GM12878 (cell line): ENCODE data around the gene CCN2.

Experiments
- ATF3 ChIP-seq: IDR thresholded peaks from 2 replicates; pipeline ENCODE4 v1.6.1; 2011; ENCODE audit warnings: low read depth, mild to moderate bottlenecking, low read length, moderate library complexity, borderline replicate concordance; ENCODE audit errors: extremely low read depth
- BACH1 ChIP-seq: fragments of 450-650 bp; IDR thresholded peaks from 2 replicates; pipeline ENCODE4 v1.6.1; 2017; ENCODE audit warnings: mild to moderate bottlenecking, borderline replicate concordance
- CTCF ChIP-seq, 3 experiments: IDR thresholded peaks in 2 of 3; conservative IDR thresholded peaks in 1 of 3; 2 replicates each; pipeline ENCODE4 v1.5.1; 2011; ENCODE audit warnings: low read depth in 3 of 3, low read length in 3 of 3, mild to moderate bottlenecking in 3 of 3, control low read depth in 2 of 3, moderate library complexity in 2 of 3, inconsistent platforms in 1 of 3, mixed read lengths in 1 of 3; ENCODE audit not compliant: control insufficient read depth in 2 of 3, insufficient read depth in 1 of 3; ENCODE audit errors: extremely low read depth in 1 of 3
- JUND ChIP-seq: IDR thresholded peaks from 2 replicates; pipeline ENCODE4 v1.6.1; 2012; ENCODE audit warnings: low read depth, mild to moderate bottlenecking, low read length, improper control_type of control experiment, moderate library complexity
- ZBTB4 ChIP-seq: fragments of 450-650 bp; formaldehyde crosslinking; IDR thresholded peaks from 2 replicates; pipeline ENCODE4 v1.4.0; 2022; ENCODE audit warnings: mild to moderate bottlenecking, moderate library complexity
- ZNF274 ChIP-seq: IDR thresholded peaks from one replicate; pipeline ENCODE4 v1.8.0; 2011; ENCODE audit not compliant: insufficient read length, insufficient read depth
- ZNF384 ChIP-seq: IDR thresholded peaks from 2 replicates; pipeline ENCODE4 v1.6.1; 2012; ENCODE audit warnings: low read depth, mild to moderate bottlenecking, low read length, improper control_type of control experiment, borderline replicate concordance
- TF ChIP-seq, protein P1 (sequence below): fragments of 450-650 bp; IDR thresholded peaks from 2 replicates; pipeline ENCODE4 v1.6.1; 2016; ENCODE audit warnings: mild to moderate bottlenecking
- TF ChIP-seq, protein P2 (sequence below): fragments of 450-650 bp; IDR thresholded peaks from 2 replicates; pipeline ENCODE4 v1.6.1; 2016; ENCODE audit warnings: mild to moderate bottlenecking

GRCh38 chr6:131920656-131921055 is 30.5 kb downstream of the CCN2 start:
- TF ChIP-seq ZNF384 (no peak), JUND (no peak), ZBTB4 (CRISPR knock-in tag) (no peak), CTCF (IDR thresholded peaks at IDR 0.05 in 2 of 3, conservative IDR thresholded peaks at IDR 0.05 in 1 of 3; ENCODE audit: control insufficient read depth in 2 of 3, extremely low read depth in 1 of 3, insufficient read depth in 1 of 3, low read depth in 3 of 3, low read length in 3 of 3) (no peak), ATF3 (no peak), ZNF274 (no peak), BACH1 (no peak)
- TF ChIP-seq, protein P1, sequence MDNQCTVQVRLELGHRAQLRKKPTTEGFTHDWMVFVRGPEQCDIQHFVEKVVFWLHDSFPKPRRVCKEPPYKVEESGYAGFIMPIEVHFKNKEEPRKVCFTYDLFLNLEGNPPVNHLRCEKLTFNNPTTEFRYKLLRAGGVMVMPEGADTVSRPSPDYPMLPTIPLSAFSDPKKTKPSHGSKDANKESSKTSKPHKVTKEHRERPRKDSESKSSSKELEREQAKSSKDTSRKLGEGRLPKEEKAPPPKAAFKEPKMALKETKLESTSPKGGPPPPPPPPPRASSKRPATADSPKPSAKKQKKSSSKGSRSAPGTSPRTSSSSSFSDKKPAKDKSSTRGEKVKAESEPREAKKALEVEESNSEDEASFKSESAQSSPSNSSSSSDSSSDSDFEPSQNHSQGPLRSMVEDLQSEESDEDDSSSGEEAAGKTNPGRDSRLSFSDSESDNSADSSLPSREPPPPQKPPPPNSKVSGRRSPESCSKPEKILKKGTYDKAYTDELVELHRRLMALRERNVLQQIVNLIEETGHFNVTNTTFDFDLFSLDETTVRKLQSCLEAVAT, result no peak
- TF ChIP-seq, protein P2, sequence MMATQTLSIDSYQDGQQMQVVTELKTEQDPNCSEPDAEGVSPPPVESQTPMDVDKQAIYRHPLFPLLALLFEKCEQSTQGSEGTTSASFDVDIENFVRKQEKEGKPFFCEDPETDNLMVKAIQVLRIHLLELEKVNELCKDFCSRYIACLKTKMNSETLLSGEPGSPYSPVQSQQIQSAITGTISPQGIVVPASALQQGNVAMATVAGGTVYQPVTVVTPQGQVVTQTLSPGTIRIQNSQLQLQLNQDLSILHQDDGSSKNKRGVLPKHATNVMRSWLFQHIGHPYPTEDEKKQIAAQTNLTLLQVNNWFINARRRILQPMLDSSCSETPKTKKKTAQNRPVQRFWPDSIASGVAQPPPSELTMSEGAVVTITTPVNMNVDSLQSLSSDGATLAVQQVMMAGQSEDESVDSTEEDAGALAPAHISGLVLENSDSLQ, result no peak
